Epidermal melanocyte (primary cell): ENCODE results near the gene RPS15.

ENCODE experiments used
- DNase-seq: peaks from one replicate; pipeline ENCODE4 v3.0.0; 2011; ENCODE audit warnings: low spot score; ENCODE audit not compliant: insufficient read length

Gene RPS15

DNA sequence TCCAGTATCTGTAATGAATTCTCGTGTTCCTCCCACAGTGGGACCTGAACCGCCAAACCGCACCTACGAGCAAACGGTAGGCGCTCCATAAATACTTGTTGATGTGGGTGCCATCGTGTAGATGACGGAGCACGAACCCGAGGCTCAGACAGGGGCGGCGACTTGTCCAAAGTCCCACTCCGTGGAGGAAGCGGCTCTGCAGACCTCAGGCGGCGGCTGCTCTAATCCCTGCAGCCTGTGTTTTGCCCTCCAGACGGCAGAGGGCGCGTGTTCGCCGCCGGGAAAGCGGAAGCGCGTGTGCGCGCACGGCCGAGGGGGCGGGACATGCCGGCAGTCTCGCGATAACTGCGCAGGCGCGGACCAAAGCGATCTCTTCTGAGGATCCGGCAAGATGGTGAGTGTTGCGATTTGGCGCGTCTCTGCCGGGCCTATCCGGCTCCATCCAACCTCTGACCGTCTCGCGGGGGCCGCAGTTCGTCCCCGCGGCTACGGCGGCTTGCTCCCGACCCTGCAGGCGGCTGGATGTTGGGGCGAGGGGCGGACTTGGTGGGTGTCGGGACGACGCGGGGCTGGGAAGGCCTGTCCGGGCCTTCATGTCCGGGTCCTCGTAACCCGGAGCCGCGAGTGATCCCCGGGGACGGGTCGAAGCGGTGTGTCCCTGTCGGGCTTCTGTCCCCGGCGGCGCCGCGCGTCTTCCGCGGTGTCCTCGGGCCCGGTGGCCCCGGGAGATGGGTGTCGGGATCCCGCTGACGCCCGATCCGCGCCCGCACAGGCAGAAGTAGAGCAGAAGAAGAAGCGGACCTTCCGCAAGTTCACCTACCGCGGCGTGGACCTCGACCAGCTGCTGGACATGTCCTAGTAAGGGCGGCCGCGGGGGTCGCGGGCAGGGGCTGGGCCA, at the start of gene RPS15:
RPS15 (plus strand) TSS at position 362 of the 898 bp plus-strand sequence; CDS start at position 392, 30 bp downstream.
- DNase-seq: peak; percentile 99

DNA sequence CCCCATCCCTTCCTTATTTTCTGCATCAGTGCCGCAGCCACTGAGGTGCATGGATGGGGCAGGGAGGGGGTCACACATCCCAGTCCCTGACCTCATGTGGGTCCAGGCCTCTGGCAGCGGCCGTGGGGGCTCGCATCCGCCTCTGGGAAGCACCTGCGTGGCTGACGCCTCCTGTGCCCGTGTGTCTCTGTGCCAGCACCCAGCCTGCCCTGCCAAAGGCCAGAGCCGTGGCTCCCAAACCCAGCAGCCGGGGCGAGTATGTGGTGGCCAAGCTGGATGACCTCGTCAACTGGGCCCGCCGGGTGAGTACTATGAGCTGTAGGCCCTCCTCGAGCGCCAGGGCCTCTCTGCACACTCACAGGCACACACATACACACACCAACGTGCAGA, 49.6 kb upstream of the RPS15 start:
- no peak for DNase-seq

DNA sequence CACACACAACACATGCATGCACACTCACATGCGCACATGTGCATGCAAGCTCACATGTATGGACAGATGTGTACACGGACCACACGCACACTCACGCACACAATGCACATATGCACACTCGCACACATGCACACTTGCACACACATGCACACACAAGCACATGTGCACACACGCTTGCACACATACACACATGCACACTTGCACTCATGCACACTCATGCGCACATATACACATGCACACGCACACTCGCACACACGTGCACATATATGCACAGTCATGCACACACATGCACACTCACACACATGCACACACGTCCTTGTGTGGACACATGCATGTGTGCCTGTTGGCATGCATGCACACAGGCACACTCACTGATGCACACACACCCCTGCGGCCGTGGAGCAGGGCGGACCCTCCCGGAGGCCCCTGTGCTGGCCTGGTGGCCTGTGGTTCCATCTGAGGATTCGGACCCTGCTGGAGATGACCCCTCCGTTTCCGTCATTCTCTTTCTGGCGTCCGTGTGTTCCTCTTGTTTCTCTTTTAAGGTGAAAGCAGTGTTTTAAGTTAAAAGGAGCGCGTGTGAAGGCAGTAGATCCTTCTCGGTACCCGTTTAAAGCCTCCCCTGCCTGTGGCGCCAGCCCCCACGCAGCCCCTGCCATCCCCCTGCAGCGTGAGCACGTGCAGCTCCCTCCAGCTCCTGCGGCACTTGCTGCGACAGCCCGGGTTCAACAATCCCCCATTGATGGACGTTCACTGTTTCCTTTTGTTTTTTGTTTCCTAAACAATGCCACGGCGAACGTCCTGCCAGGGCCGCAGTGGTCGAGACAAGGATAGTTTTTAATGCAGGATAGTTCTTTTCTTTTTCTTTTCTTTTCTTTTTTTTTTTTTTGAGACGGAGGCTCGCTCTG, 48.9 kb upstream of the RPS15 start:
- no peak for DNase-seq

DNA sequence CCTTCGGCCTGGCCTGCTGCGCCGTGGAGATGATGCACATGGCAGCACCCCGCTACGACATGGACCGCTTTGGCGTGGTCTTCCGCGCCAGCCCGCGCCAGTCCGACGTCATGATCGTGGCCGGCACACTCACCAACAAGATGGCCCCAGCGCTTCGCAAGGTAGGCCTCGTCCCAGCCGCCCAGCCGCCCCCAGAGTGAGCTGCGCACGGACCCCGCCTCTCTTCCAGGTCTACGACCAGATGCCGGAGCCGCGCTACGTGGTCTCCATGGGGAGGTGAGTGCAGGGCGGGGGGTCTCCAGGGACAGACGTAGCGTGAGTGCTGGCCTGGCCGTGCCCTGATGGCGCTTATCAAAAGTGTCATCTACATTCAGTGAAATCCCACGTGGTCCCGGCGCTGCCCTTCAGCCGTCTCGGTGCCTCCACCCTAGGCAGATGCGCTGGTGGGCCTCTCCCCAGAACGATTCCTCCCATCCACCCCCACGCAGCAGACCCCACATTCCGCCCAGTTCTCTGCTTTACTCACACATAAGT, 47.2 kb upstream of the RPS15 start:
- DNase-seq: no peak

DNA sequence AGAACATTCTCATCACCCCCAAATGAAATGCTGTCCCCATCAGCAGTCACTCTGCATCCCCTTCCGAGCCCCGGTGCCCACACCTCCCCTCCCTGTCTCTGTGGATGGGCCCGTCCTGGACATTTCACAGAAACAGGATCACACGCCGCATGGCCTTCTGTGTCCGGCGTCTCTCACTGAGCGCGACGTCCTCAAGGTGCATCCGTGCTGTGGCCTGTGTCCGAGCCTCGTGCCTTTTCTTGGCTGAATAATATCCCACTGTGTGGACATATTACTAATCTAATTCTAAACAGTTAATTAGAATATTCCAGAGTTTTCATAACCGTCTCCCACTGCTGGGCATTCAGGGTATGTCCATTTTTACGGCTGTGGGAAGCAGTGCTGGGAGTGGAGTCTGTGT, 45.8 kb upstream of the RPS15 start:
- no peak for DNase-seq

DNA sequence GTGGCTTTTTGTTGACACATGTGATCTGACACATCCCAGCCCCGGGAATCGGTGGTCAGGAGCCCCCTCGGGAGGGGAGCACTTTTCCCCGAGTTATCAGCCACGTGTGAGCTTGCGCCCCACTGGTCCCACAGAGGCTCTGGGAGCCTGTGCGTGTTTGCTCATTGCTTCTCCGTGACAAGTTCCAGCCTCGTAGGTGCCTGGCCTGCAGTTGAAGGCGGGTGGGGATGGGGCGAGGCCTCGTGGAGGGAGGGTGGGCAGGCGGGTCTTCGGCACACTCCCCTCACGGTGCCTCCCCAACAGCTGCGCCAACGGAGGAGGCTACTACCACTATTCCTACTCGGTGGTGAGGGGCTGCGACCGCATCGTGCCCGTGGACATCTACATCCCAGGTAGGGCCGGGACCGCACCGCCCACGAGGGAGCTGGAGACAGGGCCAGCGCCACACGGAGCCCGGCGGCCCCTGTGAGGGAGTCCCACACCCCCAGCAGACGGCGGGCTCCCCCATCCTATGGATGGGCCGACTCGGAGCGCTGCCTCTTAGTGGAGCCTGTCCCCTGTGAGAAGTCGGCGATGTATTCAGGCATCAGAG, 45.2 kb upstream of the RPS15 start:
- no peak for DNase-seq

DNA sequence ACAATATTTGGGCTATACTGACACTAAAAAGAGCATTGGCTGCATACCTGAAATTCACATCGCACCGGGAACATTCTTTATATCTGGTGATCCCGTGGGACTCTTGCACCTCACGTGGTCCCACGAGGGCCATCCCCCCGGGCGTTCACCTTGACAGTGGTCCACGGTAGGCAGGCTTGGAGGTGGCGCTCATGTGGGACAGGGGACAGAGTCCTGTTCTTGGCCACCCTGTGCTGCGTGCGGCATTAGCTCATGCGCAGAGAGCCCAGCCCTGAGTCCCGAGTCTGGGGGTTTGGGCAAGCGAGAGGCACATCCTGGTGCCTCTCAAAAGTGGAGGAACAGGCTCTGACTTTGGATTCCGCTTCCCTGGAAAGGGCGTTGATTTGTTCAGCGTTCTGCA, 44.4 kb upstream of the RPS15 start:
- DNase-seq: no peak

DNA sequence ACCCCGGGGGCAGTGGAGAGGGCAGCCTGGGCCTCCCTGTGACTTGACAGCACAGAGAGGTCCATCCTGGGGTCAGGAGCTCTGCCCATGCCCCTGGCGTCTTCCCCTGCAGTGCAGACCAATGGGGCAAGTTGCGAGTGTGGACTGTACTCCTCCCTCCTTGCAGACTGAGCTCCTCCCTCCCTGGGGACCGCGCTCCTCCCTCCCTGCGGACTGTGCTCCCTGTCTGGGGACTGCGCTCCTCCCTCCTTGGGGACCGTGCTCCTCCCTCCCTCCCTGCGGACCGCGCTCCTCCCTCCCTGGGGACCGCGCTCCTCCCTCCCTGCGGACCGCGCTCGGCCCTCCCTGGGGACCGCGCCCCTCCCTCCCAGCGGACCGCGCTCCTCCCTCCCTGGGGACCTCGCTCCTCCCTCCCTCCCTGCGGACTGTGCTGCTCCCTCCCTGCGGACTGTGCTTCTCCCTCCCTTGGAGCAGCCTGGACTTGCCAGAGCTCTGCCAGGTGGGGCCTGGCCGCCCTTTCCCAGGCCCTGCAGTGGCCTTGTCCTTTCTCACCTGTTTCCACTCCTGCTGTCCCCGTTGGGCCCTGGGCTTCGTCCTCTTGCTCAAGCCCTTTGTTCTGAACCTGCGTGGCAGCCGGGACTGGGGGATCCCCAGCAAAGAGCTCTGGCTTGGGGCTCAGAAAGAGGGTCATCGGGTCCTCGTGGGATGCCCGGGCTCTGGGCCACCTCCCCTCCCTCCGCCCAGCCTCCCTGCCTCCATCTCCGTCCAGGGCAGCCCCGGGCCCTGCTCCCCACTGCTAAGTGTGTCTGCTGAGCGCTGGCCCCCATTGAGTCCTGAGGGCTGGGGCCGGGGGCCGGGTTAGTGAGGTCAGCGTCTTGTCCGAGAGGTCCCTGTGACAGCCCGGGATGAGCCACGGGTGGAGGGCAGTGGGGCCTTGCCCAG, 43.7 kb upstream of the RPS15 start:
- no peak for DNase-seq

DNA sequence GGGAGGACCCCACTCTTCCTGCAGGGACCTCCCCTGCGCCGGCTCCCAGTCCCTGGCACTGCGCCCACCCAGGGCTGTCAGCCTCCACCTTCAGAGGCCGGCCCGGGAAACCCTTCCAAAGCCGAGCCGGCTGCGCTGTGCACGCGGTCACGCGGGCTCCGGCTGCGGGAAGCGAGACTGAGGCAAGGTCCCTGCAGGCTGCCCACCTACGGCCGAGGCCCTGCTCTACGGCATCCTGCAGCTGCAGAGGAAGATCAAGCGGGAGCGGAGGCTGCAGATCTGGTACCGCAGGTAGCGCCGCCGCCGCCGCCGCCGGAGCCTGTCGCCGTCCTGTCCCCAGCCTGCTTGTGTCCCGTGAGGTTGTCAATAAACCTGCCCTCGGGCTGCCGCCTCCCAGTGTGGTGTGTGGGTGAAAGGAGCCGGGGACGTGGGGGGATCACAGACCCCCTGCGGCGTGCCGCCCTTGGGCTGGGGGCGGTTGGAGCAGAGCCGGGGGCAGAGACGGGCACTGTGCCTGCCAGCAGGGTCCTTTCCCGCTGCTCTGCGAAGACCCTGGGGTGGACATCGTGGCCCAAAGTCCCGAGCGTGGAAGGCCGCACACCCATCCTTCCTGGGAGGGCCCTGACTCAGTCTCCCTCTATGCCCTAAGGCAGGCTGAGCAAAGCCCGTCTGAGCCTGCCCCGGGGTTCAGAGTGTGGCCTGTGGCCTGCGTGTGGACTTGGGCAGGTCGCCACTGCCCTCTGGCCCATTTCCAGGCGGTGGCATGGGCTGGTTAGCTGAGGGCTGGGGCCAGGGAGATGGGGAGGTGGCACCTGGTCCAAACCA, 42.8 kb upstream of the RPS15 start:
- no peak for DNase-seq

DNA sequence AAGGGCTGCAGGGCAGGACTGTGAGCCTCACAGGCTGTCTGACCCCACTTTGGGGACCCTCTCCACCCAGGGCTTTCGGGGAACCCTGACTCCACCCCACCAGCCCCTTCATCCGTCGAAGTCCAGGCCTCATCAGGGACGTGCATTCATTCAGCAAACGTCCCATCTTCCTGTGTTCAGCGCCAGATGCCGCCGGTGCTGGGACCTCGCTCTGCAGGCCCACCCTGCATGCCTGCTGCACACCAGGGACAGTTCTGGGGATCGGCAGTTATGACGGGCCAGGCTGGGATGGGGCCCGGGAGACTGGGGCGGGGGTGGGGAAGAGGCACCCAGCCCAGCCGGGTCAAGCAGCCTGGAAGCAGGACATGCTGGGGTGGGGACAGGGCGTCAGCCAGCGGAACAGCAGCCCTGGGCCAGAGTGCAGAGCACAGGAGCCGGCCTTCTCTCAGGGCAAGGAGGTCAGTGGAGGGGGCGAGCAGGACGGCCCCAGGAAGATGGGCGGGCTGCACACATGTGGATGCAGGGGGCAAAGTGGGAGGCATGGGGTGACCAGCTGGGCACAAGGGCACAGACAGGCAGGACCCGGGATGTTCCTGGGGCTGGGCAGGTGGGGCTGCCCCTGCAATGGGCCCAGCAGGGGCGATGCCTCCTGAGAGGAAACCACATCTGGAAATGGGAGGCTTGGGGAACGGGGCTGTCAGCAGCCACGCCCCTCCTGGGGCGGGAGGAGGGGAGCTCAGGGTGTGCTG, 42.0 kb upstream of the RPS15 start:
- no peak for DNase-seq

DNA sequence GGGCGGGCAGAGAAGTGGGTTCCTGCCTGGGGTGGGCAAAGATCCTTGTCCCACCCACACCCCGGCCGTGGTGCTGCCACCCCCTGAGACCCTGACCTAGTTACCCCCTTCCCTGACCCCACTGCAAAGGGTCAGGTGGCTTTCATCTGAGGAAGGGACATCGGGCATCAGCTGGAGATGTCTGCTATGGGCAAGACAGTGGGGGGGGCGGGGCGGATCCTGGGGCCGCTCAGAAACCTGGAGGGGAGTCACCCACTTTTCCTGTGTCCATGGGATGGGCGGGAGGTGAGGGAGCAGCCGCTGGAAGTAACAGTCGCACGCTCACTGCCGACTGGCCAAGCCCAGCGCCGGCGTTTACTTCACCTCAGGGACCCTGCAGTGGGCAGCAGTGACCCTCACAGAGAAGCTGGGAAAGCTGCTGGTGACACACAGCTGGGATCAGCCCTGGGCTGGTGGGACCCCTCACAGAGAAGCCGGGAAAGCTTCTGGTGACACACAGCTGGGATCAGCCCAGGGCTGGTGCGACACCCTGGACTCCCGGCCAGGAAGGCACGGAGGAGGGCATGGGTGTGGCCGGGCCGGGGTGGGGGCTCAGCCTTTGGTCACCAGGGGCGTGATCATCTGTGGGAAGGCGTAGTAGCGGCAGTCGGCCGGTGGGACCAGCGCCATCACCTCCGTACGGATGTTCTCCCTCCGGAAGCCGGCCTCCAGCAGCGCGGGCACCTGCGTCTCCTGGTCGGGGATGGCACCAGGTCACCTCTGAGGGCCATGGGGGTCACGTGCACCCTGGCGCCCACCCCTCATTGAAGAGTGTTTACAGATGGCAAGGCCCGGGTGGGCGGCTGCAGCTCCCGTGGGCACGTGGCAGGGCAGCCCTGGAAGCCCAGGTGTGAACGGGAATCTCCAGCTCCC, 41.2 kb upstream of the RPS15 start:
- no peak for DNase-seq

DNA sequence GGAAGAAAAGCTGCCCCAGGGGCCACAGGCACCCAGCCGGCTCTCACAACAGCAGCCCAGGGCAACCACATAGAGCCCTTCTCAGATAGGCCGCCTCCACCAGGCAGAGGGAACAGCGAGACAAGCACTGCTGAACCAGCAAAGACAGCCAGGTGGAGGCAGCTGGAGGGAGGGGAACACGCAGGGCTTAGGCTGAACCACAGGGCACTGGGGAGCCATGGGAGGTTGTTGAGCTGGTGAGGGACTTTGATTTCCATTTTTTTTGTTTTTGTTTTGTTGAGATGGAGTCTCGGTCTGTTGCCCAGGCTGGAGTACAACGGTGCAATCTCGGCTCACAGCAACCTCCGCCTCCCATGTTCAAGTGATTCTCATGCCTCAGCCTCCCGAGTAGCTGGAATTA, 40.4 kb upstream of the RPS15 start:
- no peak for DNase-seq

DNA sequence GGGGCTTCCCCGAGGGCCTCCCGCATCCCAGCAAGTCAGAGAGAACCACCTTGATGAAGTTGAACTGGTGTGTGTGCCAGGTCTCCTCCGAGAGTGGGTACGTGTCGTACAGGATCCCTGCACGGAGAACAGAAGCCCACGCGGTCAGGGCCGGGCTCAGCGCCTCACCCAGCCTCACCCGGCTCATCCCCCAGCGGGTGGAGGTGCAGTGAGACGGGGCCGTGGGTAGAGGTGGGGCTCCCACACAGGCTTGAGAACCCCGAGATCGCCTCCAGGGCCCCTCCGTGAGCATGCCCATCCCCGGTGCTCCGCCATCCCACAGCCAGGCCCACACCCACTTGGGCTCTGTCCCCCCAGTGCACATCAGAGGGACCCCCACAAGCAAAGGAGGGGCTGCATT, 39.1 kb upstream of the RPS15 start:
- DNase-seq: no peak

DNA sequence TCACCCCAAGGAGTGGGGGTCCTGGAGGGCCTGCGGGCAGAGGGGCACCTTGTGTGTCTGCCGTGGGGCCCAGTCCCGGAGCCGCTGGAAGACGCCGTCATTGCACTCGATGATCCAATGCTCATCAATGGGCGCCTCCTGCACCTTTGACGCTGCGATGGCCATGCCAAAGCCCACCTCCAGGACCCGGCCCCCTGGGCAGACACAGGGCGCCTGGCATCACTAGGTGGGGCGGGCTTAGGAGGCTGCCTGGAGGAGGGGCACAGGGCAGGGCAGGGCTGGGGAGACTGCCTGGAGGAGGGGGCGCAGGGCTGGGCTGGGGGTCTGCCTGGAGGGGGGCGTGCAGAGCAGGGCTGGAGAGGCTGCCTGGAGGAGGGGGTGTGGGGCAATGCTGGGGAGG, 38.5 kb upstream of the RPS15 start:
- DNase-seq: no peak

DNA sequence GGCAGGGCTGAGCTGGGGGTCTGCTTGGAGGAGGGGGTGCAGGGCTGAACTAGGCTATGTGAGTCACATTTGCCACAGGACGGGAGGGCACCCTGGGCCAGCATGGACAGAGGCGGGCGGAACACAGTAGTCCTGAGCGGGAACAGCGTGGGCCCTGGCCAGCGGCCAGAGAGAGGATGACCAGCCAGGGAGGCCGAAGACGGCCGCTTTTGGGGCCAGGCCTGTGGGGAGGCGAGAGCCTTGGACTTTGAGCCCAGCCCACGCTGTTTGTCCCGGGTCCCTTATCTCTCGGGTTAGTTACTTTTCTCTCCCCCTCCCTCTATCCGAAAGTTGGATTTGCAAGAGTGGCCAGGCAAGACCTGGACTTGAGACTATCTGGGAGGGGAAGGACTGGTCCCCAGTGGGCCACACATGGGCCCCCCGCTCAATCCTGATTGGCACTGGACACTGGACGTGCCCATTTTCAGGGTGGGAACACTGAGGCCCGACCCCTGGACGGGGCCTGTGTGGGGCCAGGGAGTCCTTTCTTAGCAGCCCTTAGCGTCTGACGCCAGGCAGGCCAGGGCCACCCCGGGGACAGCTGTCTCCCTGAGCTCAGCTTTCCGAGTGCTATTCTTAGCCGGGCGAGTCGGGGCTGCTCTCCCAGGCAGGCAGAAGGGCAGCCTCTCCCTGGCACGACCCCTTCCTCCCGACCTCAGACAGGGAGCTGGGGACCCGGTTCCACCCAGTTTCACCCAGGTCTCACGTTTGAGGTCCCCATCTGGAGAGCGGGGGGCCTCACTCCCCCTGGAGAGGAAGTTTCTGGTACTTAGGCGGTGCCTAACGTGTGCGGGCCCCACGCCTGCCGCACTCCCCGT, 37.7 kb upstream of the RPS15 start:
- peak; percentile 52 for DNase-seq

DNA sequence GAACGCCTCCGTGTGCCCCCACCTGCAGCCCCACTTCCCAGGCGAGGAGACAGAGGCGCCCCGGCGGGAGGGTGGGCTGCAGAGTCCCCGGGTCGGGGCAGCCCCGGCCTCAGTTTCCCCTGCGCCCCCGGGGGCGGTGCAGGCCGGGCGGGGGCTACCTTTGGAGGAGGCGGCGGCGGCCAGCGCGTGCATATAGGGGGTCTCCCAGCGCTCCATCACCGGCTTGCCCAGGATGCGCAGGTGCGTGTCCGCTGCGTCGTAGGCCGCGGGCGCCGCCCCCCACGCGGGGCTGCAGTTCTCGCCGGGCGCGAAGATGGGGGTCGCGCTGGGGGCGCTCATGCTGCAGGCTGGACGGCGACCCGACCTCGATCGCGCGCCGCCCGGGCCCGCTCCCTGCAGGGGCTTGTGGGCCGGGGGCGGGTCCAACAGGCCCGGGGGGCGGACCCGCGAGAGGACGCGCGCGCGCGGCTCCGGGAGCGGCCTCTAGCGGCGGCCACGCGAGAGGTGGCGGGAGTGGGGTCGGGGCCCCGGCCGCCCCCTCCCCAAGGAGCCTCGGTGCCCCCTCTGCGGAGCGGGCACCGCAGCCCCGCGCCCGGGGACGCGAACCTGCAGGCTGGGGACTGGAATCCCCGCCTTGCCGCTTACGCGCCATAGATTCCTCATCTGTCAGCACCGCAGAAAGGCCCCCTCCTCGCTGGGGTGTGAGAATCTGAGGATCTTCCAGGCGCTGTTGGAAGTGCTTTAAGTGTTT, 36.9 kb upstream of the RPS15 start, which contains the start of gene GAMT:
GAMT (minus strand) TSS at position 405 of the 751 bp plus-strand sequence; CDS start at position 339, 66 bp downstream.
- DNase-seq: peak; percentile 84
